H1 (cell line): ENCODE results near the gene INPP5J. TPM values are rescaled to one million over a fixed set of nuclear protein-coding genes. Genes with fewer than 3 reads are reported as not detected.

Experiments used
- BRCA1 ChIP-seq: IDR thresholded peaks from 2 replicates; pipeline ENCODE4 v1.6.1; 2012; ENCODE audit warnings: low read depth, low read length, improper control_type of control experiment
- EGR1 ChIP-seq: IDR thresholded peaks from 2 replicates; pipeline ENCODE4 v1.6.1; 2011; ENCODE audit warnings: low read depth, low read length, borderline replicate concordance
- polyA plus RNA-seq, 7 experiments: library from polyadenylated mRNA; depleted of rRNA in 3 of 7; stranded (reverse) in 5 of 7; unstranded in 2 of 7; fragments of >200 nt in 5 of 7; fragments of 200-250 nt in 2 of 7; gene quantifications; 1 replicate in 5 of 7; 2 replicates in 1 of 7; 4 replicates in 1 of 7; pipeline versions ENCODE4 v1.2.1 to v1.2.3, GENCODE V29; 2011 to 2013; ENCODE audit warnings: missing spikeins in 2 of 7, mixed read lengths in 2 of 7
- total RNA-seq: library from RNA; stranded (reverse); fragmentation: NEBNext Ultra II Directional; extraction: Animal tissue kit (Norgen Biotek cat#: 25700); gene quantifications from 2 replicates; pipeline ENCODE4 v1.2.1, GENCODE V29; 2021

The INPP5J gene
- total and polyA plus RNA-seq, 2 of the 8 experiments (the other 6 are each of a cell fraction or from before 2014, with no cell fraction given), result 5.4 to 6.0 TPM

DNA sequence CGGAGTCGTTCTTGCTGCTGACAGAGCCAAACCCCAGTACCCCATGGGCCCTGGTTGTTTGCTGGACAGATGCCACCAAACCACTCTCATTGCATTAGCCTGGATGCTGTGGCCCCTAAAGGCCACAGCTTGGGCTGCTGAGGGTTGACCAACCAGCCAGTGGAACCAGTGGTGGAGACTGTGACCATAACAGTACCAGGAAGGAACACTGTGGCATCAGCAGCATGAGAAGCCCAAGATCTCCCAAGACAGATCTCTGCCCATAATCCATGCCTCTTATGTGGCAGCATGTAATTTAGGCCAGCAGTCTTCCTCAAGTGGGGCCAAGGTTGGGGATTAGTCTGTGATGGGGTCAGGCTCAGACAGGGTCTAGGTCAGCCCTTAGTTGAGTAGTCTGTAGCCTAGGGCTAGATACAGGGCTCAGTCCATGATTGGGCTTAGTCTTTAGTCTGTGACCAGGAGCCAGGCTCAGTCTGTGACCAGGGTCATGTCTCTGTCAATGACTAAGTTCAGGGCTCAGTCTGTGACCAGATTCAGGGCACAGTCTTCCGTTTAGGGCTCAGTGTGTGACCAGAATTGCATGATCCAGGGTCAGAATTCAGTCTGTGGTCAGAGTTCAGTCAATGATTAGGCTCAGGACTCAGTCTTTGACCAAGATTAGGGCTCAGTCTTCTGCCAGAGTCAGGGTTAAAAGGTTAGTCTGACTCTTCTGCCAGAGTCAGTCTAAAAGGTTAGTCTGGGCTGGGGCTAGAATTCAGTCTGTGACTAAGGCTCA is 4.5 kb upstream of the INPP5J start (continued):
- TF ChIP-seq BRCA1, result no peak
- no peak for TF ChIP-seq EGR1
